Breast epithelium (tissue), 4 donors: ENCODE data around the gene LHFPL5. TPM values are rescaled to one million over a fixed set of nuclear protein-coding genes. Genes with fewer than 3 reads are reported as not detected.

ENCODE experiments used
- DNase-seq, 2 donors: peaks; one replicate each; pipeline ENCODE4 v3.0.0-alpha.2; 2019; ENCODE audit warnings: low spot score in 2 of 2
- H3K27ac ChIP-seq, 2 donors: fragments of 200-600 bp; sonication (generic) in 1 of 2; one replicate each; pipeline ENCODE4 v1.5.1; 2016 to 2019; ENCODE audit warnings: mild to moderate bottlenecking in 1 of 2
- H3K27me3 ChIP-seq, 2 donors: fragments of 200-600 bp; sonication (generic) in 1 of 2; one replicate each; pipeline versions ENCODE4 v1.5.1 to v1.6.0; 2017 to 2019; ENCODE audit warnings: control low read depth in 1 of 2, mild to moderate bottlenecking in 1 of 2
- H3K36me3 ChIP-seq: fragments of 200-600 bp; one replicate; pipeline ENCODE4 v1.5.1; 2019
- H3K4me1 ChIP-seq, 2 donors: fragments of 200-600 bp; sonication (generic); one replicate each; pipeline ENCODE4 v1.5.1; 2016 to 2019; ENCODE audit warnings: control low read depth in 1 of 2
- H3K4me3 ChIP-seq, 3 donors: fragments of 200-600 bp; sonication (generic); 1 replicate in 2 of 3; 2 replicates in 1 of 3; pipeline ENCODE4 v1.5.1; 2016 to 2019; ENCODE audit warnings: mild to moderate bottlenecking in 3 of 3, moderate library complexity in 2 of 3
- H3K9me3 ChIP-seq, 2 donors: fragments of 200-600 bp; sonication (generic) in 1 of 2; one replicate each; pipeline ENCODE4 v1.5.1; 2016 to 2019; ENCODE audit warnings: control low read depth in 1 of 2
- CTCF ChIP-seq, 3 donors: fragments of 450-650 bp; IDR thresholded peaks; one replicate each; pipeline ENCODE4 v1.5.1; 2016 to 2017; ENCODE audit warnings: antibody characterized with exemption in 3 of 3, mild to moderate bottlenecking in 3 of 3, moderate library complexity in 3 of 3
- POLR2A ChIP-seq: fragments of 450-650 bp; IDR thresholded peaks from one replicate; pipeline ENCODE4 v1.6.1; 2016; ENCODE audit warnings: antibody characterized with exemption, mild to moderate bottlenecking, moderate library complexity
- POLR2AphosphoS5 ChIP-seq, 3 donors: sonication (generic); formaldehyde crosslinking; IDR thresholded peaks; one replicate each; pipeline ENCODE4 v1.6.1; 2017; ENCODE audit warnings: antibody characterized with exemption in 3 of 3
- intact Hi-C: fragments of 100-400 bp; cut with DNase I; formaldehyde crosslinking; loops from one replicate; pipeline ENCODE4 v1.15.1; 2023; ENCODE audit warnings: low total_unique reads
- total RNA-seq, 3 donors: library from RNA; depleted of rRNA; stranded (reverse); fragments of >200 nt; gene quantifications; one replicate each; pipeline ENCODE4 v1.1.0, GENCODE V29; 2016

The LHFPL5 gene
- total RNA-seq, 3 donors from 2014 or later = not detected

DNA sequence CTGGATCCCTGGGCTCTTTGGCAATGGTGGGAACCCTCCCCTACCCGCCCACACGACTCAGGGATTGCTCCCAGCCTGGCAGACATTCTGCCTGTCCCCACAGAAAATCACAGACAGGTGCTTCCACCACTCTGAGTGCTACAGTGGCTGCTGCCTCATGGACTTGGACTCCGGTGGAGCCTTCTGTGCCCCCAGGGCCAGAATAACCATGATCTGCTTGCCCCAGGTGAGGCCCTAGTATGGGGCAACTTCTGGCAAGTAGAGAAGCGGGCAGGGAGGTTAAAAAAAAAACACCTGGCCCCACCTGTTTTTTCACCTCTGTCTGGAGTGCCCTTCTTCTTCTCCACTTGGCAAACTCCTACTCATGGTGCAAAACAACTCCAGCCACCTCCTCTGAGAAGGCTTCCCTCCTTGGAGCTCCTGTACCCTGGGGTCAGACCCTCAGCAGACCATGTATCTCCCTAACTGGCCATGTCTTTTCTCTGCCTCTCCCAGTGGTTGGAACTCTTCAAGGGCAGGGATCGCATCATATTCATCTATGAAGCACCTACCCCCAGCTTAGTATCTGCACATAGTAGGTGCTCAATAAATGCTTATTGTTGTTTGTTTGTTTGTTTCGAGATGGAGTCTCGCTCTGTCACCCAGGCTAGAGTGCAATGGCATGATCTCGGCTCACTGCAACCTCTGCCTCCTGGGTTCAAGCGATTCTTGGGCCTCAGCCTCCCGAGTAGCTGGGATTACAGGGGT is 27.6 kb upstream of the LHFPL5 start:
- H3K4me1 ChIP-seq = peaks cover 0 to 3% of the 10 kb centered on the region in 2 donors
- peaks cover 0 to 4% of the 10 kb centered on the region in 2 donors for H3K27me3 ChIP-seq
- intact Hi-C loops = no loop called here
- no peak for TF ChIP-seq CTCF (IDR thresholded peaks at IDR 0.05)
- TF ChIP-seq POLR2A = no peak
- TF ChIP-seq POLR2AphosphoS5 (IDR thresholded peaks at IDR 0.05) = no peak
- no peaks in the 10 kb centered on the region for H3K9me3 ChIP-seq
- H3K36me3 ChIP-seq = no peaks in the 10 kb centered on the region
- H3K4me3 ChIP-seq = peak overlapping the region in 1 of 3 donors; percentile 71
- peak in 1 of 2 donors; percentile 30 for DNase-seq
- no peak overlapping the region for H3K27ac ChIP-seq

DNA sequence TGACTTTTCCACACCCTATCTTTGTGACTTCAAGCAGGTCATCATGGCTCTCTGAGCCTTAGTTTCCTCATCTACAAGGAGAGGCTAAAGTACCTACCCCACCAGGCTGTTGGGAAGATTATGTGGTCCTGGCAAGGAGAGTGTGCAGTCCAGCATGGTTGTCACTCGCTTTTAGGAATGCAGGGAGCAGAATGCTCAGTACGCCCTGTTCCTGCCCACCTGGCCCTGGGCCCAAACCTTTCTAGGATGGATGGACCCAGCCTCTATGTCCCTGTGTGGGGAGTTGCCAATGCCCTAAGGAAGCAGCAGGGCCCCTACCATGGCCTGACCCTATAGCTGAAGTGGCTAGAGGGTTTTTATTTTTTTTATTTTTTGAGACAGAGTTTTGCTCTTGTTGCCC is 26.7 kb upstream of the LHFPL5 start:
- H3K27ac ChIP-seq = no peak overlapping the region
- H3K4me3 ChIP-seq = no peak overlapping the region
- H3K36me3 ChIP-seq = no peaks in the 10 kb centered on the region
- DNase-seq = no peak
- peaks cover 0 to 3% of the 10 kb centered on the region in 2 donors for H3K4me1 ChIP-seq
- intact Hi-C loops = no loop called here
- no peaks in the 10 kb centered on the region for H3K9me3 ChIP-seq
- TF ChIP-seq CTCF (IDR thresholded peaks at IDR 0.05) (no peak), POLR2AphosphoS5 (IDR thresholded peaks at IDR 0.05) (no peak), POLR2A (no peak)
- peaks cover 0 to 4% of the 10 kb centered on the region in 2 donors for H3K27me3 ChIP-seq

- Histone ChIP-seq H3K4me1 (peaks cover 0 to 3% of the 10 kb centered on the region in 2 donors), H3K9me3 (no peaks in the 10 kb centered on the region), H3K27ac (peak within 1 kb of the TSS in 1 of 2 donors; percentile 20), H3K4me3 (no peak within 1 kb of the TSS), H3K27me3 (peaks cover 0 to 4% of the 10 kb centered on the region in 2 donors), H3K36me3 (no peaks in the 10 kb centered on the region)
- no peak for TF ChIP-seq CTCF (IDR thresholded peaks at IDR 0.05)
- TF ChIP-seq POLR2A = no peak
- intact Hi-C loops = no loop called here
- DNase-seq = peak in 1 of 2 donors; percentile 9
Observed at GRCh38 chr6:35780719-35781118, 24.4 kb upstream of the LHFPL5 start, which contains the start of gene CLPSL1. Gene CLPSL1 (plus strand): TSS chr6:35781019. CDS start chr6:35781111, 92 bp downstream.

- no peak for TF ChIP-seq CTCF (IDR thresholded peaks at IDR 0.05)
- TF ChIP-seq POLR2A = no peak
- no peak for TF ChIP-seq POLR2AphosphoS5 (IDR thresholded peaks at IDR 0.05)
- Histone ChIP-seq H3K27ac (no peak overlapping the region), H3K4me3 (no peak overlapping the region), H3K27me3 (no peaks in the 10 kb centered on the region), H3K4me1 (peaks cover 0 to 3% of the 10 kb centered on the region in 2 donors), H3K36me3 (no peaks in the 10 kb centered on the region), H3K9me3 (no peaks in the 10 kb centered on the region)
- DNase-seq = peak in 1 of 2 donors; percentile 39
- intact Hi-C loops = no loop called here
Observed at GRCh38 chr6:35781290-35781689, 23.9 kb upstream of the LHFPL5 start.

- TF ChIP-seq POLR2A (no peak), CTCF (IDR thresholded peaks at IDR 0.05) (no peak), POLR2AphosphoS5 (IDR thresholded peaks at IDR 0.05) (no peak)
- peak overlapping the region in 1 of 2 donors; percentile 20 for H3K27ac ChIP-seq
- no peaks in the 10 kb centered on the region for H3K36me3 ChIP-seq
- peak; percentile 72 to 93 for DNase-seq
- no peak overlapping the region for H3K4me3 ChIP-seq
- intact Hi-C loops = no loop called here
- H3K9me3 ChIP-seq = no peaks in the 10 kb centered on the region
- peaks cover 0 to 9% of the 10 kb centered on the region in 2 donors for H3K27me3 ChIP-seq
- no peaks in the 10 kb centered on the region for H3K4me1 ChIP-seq
Observed at GRCh38 chr6:35782424-35782823, 22.7 kb upstream of the LHFPL5 start.
